CD4-positive, alpha-beta T cell treated with Interleukin-4 for 4 hours (primary cell): ENCODE measurements around the gene APOB.

Experiments used
- DNase-seq: peaks from one replicate; pipeline ENCODE4 v3.0.0-alpha.2; 2020

The APOB gene

GRCh38 chr2:21001225-21001946 is 42.5 kb downstream of the APOB start:
- DNase-seq: no peak

- DNase-seq: no peak
Observed at GRCh38 chr2:20999906-21000645, 43.8 kb downstream of the APOB start.

GRCh38 chr2:20998972-20999905 is 44.6 kb downstream of the APOB start:
- DNase-seq: no peak

- no peak for DNase-seq
Observed at GRCh38 chr2:20997953-20998722, 45.7 kb downstream of the APOB start.

GRCh38 chr2:20994130-20994529 is 49.7 kb downstream of the APOB start:
- no peak for DNase-seq

GRCh38 chr2:20992201-20992711 is 51.6 kb downstream of the APOB start:
- no peak for DNase-seq

- DNase-seq: no peak
Observed at GRCh38 chr2:20990442-20991430, 53.1 kb downstream of the APOB start.

- DNase-seq: no peak
Observed at GRCh38 chr2:20989404-20989803, 54.5 kb downstream of the APOB start.

GRCh38 chr2:20988905-20989304 is 55.0 kb downstream of the APOB start:
- DNase-seq: no peak

GRCh38 chr2:20986024-20986939 is 57.6 kb downstream of the APOB start:
- no peak for DNase-seq

- DNase-seq: no peak
Observed at GRCh38 chr2:20985062-20985461, 58.8 kb downstream of the APOB start.

- no peak for DNase-seq
Observed at GRCh38 chr2:20984408-20984807, 59.5 kb downstream of the APOB start.

- no peak for DNase-seq
Observed at GRCh38 chr2:20983844-20984243, 60.0 kb downstream of the APOB start.

- no peak for DNase-seq
Observed at GRCh38 chr2:20982861-20983260, 61.0 kb downstream of the APOB start.

GRCh38 chr2:20977520-20978180 is 66.2 kb downstream of the APOB start:
- no peak for DNase-seq

- DNase-seq: no peak
Observed at GRCh38 chr2:20976527-20976926, 67.3 kb downstream of the APOB start.

GRCh38 chr2:20972792-20973565 is 70.9 kb downstream of the APOB start:
- DNase-seq: no peak

- DNase-seq: no peak
Observed at GRCh38 chr2:20972110-20972509, 71.8 kb downstream of the APOB start.

- no peak for DNase-seq
Observed at GRCh38 chr2:20970068-20970467, 73.8 kb downstream of the APOB start.
